NB4 (cell line): ENCODE measurements around the gene SHISAL1.

Source experiments
- DNase-seq: peaks from one replicate; pipeline ENCODE4 v3.0.0; 2010; ENCODE audit warnings: low read depth
- H3K4me3 ChIP-seq: one replicate; pipeline ENCODE4 v1.5.1; 2011; ENCODE audit warnings: mild to moderate bottlenecking, low read depth, low read length, moderate library complexity
- MYC ChIP-seq: IDR thresholded peaks from 2 replicates; pipeline ENCODE4 v1.6.1; 2011; ENCODE audit warnings: low read depth, low read length
- POLR2A ChIP-seq: IDR thresholded peaks from 2 replicates; pipeline ENCODE4 v1.6.1; 2011; ENCODE audit warnings: mild to moderate bottlenecking; ENCODE audit not compliant: insufficient read length; ENCODE audit errors: extremely low read depth
- TF ChIP-seq, protein P1 (sequence below): IDR thresholded peaks from one replicate; pipeline ENCODE4 v1.5.1; 2012; ENCODE audit warnings: low read depth, low read length
- TF ChIP-seq, protein P2 (sequence below): IDR thresholded peaks from 2 replicates; pipeline ENCODE4 v1.6.1; 2011; ENCODE audit warnings: low read depth, low read length

SHISAL1 gene

DNA sequence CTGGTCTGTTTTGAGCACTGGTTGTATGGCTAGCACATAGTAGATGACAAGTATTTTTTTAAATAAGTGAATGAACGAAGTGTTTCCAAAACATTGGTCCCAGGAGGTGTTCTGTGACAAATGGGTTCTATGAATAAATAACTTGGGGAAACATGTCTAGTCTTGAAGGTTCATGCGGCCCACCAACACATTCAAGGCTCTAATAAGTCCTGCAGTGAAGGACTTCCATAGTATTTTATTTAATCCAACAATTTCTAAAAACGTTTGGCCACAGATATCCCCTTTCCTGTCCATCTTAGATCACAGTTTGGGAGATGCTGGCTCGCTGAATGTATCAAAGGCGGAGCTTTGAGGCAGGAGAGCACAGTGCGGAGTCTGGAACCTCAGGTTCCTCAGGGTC is 109.5 kb downstream of the SHISAL1 start:
- TF ChIP-seq, protein P1, sequence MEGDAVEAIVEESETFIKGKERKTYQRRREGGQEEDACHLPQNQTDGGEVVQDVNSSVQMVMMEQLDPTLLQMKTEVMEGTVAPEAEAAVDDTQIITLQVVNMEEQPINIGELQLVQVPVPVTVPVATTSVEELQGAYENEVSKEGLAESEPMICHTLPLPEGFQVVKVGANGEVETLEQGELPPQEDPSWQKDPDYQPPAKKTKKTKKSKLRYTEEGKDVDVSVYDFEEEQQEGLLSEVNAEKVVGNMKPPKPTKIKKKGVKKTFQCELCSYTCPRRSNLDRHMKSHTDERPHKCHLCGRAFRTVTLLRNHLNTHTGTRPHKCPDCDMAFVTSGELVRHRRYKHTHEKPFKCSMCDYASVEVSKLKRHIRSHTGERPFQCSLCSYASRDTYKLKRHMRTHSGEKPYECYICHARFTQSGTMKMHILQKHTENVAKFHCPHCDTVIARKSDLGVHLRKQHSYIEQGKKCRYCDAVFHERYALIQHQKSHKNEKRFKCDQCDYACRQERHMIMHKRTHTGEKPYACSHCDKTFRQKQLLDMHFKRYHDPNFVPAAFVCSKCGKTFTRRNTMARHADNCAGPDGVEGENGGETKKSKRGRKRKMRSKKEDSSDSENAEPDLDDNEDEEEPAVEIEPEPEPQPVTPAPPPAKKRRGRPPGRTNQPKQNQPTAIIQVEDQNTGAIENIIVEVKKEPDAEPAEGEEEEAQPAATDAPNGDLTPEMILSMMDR, result no peak
- TF ChIP-seq, protein P2, sequence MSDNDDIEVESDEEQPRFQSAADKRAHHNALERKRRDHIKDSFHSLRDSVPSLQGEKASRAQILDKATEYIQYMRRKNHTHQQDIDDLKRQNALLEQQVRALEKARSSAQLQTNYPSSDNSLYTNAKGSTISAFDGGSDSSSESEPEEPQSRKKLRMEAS, result no peak
- TF ChIP-seq POLR2A (no peak), MYC (no peak)

DNA sequence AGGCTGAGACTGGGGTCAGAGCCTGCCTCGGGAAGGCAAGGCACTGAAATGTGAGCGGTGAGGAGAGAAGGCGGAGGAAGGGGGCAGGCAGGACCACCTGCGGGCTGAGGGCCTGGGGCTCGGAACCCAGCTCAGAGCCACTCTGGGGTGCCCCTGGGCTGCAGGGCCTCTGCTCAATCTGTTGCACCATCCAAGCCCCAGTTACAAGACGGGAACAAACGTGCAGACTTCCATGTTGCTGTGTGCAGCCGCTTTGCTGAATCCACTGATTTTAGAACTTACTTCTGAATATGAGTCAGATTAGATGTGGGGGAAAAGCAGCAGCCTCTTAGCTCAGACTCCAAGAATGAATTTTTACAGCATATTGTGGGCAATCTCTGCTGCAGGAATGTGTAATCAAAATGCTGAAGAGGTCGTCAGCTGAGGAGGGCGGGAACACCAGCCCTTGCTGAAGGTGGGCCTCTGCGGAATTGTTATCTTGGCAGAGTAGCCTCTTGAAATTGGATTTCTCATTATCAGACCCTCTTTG is 110.4 kb downstream of the SHISAL1 start:
- TF ChIP-seq POLR2A, result no peak
- TF ChIP-seq, protein P2, result no peak
- TF ChIP-seq, protein P1, result no peak
- no peak for TF ChIP-seq MYC
- no peak for DNase-seq

More for the DNA sequence above, 109.5 kb downstream of the SHISAL1 start:
- no peak for DNase-seq
- H3K4me3 ChIP-seq, result no peak overlapping the region

DNA sequence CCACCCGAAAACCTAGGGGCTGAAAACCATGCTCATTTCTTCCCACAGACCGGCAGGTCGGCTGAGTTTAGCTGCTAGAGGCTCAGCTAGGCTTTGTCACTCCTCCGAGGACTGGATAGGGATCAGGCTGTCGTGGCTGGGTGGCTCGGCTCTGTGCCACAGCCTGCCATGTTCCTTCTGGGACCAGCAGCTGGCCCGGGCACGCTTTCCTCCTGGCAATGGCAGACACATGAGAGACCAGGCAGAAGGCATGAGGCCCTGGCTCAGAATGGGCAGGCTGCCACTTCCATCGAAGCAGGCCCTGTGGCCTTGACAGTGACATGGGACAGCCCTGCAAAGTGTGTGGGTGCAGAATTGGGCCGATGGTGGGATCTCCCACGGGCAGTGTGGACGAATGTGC is 111.1 kb downstream of the SHISAL1 start:
- DNase-seq, result no peak
- TF ChIP-seq MYC, result no peak
- TF ChIP-seq, protein P1, result no peak
- TF ChIP-seq POLR2A, result no peak
- TF ChIP-seq, protein P2, result no peak
- H3K4me3 ChIP-seq, result no peak overlapping the region

More for the DNA sequence above, 110.4 kb downstream of the SHISAL1 start:
- no peak overlapping the region for H3K4me3 ChIP-seq

DNA sequence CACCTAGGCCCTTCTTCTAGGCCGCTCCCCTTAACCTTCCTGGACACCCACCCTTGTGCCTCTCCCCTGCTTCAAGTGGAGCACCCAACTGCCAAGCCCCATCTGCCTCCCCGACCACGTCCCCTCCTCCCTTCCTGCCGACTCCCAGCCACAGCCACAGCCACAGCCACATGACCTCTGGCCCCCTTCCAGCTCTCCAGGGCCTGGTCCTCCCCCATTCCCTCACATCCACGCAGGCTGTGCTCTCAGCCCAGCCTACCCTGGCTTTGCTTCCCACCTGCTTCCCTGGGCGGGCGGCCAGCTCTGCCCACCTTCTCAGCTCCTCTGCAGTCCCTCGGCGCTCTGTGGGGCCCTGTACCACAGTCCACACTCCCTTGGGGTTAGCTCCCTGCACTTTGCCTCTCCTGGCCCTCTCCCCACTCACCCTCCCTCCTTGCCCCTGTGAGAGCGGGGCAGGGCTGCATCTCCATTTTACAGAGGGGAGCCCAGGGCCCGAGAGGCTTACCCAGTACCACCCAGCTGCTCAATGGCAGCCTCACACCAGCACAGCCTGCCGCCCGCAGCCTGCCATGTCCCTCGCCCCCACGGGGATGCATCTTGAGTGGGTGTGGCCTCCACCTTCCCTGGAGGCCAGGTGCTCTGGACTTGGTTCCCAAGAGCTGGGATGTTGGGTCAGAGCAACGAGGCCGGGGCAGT is 111.7 kb downstream of the SHISAL1 start:
- H3K4me3 ChIP-seq, result no peak overlapping the region
- TF ChIP-seq, protein P1, result no peak
- no peak for TF ChIP-seq POLR2A
- TF ChIP-seq, protein P2, result no peak
- TF ChIP-seq MYC, result no peak
- peak; percentile 72 for DNase-seq

DNA sequence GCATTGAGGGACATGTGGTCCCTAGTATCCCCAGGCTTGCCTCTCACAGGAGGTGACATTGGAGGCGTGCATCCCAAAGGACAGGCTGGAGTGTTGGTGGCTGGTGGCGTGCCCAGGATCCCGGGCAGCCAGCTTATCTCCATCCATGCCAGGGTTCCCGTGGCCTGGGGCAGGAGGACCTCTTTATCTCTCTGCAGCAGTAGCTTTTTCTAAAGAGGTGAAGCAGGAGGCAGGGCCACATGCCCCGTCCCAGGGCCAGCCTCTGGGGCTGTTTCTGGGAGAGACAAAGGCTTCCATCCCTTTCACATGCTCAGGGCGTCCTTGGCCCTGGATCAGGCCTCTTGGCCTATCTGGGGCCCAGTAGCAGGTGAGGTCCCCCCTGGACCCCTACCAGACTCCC is 112.3 kb downstream of the SHISAL1 start:
- H3K4me3 ChIP-seq, result no peak overlapping the region
- no peak for DNase-seq
- no peak for TF ChIP-seq POLR2A
- TF ChIP-seq MYC, result no peak
- TF ChIP-seq, protein P1, result no peak
- TF ChIP-seq, protein P2, result no peak
